GM18907 (cell line): ENCODE data around the gene PHF2.

Experiments
- ATAC-seq: cut with Tn5 transposase; IDR thresholded peaks from one replicate; pipeline ENCODE4 v1.9.1; 2021; ENCODE audit warnings: mild to moderate bottlenecking, moderate library complexity; ENCODE audit not compliant: unreplicated experiment

Gene PHF2

GRCh38 chr9:93675336-93676150 lies 99.2 kb downstream of the PHF2 start:
- ATAC-seq, result no peak

DNA sequence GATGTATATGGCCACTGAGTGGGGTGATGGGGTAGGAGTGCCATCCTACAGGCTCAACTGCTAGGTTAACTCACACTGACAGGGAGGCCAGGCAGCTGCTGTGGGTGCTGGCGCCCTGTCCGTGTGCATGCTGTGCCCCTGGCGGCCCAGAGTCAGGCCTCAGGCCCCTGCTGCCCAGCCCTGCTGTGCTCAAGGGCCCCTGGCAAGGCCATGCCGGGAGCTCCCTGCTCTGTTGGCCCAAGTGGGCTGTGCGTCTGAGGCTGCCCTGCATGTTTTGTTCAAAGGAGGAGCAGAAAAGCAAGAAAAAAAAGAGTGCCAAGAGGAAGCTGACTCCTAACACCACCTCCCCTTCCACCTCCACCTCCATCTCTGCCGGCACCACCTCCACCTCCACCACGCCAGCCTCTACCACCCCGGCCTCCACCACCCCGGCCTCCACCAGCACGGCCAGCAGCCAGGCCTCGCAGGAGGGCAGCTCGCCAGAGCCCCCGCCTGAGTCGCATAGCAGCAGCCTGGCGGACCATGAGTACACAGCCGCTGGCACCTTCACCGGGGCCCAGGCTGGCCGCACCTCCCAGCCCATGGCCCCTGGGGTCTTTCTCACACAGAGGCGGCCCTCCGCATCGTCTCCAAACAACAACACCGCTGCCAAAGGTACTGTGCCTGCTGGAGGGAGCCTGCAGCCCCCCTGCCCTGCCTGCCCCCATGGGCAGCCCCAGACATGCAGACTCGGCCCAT lies 100.1 kb downstream of the PHF2 start:
- ATAC-seq, result no peak

DNA sequence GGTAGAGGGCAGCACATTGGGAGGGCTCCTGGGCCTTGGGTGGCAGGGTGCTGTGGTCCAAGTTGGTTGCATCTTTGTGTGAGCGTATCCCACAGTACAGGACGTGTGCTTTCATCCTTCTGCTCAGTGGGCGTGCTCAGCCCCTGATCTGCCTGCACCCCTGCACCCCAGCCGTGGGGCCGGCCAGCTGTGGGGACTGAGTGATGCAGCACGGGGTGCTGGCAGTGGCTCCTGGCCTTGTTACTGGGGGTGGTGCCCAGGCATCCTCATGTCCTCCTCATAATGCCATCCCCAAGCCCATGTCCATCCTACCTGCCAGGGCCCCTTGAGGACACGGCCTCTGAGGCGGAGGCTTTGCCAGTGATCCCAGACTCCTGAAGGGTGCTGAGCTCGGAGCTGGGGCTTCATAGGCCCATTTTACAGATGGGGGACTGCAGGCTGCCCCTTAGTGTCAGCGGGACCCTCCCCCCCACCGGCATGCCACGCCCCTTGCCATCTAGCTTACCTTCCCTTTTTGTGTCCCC lies 100.7 kb downstream of the PHF2 start:
- ATAC-seq, result no peak

GRCh38 chr9:93677641-93678136 lies 101.3 kb downstream of the PHF2 start:
- no peak for ATAC-seq

DNA sequence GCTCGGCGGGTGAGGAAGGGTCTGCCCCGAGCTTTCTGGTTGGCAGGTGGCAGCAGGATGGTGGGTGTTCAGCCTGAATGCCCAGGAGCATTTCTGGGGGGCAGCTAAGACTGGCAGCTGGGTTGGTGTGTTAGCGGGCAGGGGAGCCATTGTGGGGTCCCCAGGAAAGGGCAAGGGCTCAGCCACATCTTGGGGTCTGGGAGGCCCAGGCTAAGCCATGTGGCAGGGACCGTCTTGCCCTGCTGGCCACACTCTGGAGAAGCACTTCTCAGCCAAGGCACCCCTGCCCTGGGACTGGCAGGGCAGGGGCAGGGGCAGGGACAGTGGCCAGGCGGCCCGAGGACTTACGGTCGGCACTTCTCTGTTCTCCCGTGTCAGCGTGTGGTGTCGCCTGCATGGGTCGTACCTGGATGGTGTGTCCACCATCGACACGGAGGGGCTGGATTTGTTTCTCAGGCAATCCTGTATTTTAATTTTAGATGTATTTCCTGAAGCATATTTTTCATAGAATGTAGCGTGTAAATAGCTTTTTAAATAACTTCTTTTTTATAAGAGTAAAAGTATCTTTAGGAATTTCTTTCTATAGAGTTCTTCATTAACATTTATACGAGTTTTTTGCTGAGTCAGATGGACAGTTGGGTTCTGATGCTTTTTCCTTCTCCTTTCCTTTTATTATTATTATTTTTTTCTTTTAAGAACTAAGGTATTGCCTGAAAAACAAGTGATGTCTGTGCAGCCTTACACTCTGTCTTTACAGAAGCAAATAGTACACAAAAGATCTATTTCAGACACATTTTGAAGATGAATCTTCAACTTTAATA lies 102.0 kb downstream of the PHF2 start:
- no peak for ATAC-seq

GRCh38 chr9:93679536-93680442 lies 103.4 kb downstream of the PHF2 start:
- ATAC-seq, result no peak

GRCh38 chr9:93680443-93681268 lies 104.3 kb downstream of the PHF2 start:
- ATAC-seq, result no peak

GRCh38 chr9:93681269-93682154 lies 105.1 kb downstream of the PHF2 start:
- ATAC-seq, result no peak

- ATAC-seq, result no peak
Observed at GRCh38 chr9:93682155-93682968, 106.0 kb downstream of the PHF2 start.

DNA sequence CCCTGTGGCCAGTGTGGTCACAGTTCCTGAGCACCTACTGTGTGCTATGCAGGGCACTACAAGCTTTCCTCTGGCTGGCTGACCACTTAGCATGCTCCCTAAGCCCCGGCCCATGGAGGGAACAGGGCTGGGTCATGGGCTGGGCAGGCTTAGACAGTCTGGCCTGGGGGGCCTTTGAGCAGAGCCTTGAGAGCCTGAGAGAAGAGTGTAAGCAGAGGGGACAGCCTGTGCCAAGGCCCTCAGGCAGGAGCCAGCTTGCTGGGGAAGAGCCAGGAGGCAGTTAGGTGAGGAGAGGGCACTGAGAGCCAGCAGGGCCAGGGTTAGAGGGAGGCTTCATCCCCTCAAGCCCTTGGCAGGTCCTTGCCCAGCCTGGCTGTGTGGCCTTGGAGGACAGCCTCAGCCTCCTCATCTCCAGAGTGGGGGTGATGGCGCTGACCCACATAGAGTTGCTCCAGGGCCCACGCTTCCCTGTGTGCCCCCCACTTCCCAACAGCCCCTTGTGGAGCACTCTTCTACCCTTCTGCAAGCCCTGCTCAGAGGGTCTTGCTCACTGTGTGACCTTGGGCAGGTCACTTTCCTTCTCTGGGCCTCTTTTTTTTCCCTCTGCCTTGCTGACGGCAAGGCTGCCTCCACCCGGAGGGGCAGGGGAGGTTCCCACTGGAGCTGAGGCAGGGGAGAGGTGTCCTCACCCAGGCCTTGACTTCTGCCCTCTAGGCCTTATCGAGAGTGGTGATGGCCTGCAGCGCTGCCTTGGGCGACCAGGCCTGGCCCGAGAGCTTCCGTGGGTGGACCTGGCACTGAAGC lies 107.1 kb downstream of the PHF2 start:
- no peak for ATAC-seq

DNA sequence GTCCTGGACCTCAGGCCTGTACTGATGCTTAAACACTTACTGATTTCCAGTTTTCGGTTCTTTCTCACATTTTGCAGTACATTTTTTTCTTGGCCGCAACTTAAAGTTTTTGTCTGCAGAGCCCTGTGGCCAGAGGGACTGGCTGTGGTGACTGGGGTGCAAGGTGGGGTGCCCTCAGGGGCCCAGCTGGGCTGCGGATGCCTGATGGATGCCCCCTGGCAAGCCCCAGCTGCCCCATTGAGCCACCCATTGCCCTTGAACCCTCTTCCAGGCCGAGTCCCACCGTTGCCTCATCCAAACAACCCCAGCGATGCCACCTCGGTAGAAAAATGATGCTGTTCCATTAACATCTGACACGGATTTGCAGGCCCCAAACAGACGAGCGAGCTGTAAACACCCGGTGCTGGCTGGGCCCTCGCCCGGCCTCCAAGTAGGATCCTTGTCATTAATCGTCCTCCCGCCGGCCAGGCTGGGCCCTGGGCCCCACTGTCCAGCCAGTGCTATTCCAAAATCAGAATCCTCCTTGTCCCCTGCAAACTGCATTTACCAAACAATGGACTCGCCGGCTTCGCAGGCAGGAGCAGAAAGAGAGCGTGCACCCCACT lies 107.9 kb downstream of the PHF2 start:
- no peak for ATAC-seq

DNA sequence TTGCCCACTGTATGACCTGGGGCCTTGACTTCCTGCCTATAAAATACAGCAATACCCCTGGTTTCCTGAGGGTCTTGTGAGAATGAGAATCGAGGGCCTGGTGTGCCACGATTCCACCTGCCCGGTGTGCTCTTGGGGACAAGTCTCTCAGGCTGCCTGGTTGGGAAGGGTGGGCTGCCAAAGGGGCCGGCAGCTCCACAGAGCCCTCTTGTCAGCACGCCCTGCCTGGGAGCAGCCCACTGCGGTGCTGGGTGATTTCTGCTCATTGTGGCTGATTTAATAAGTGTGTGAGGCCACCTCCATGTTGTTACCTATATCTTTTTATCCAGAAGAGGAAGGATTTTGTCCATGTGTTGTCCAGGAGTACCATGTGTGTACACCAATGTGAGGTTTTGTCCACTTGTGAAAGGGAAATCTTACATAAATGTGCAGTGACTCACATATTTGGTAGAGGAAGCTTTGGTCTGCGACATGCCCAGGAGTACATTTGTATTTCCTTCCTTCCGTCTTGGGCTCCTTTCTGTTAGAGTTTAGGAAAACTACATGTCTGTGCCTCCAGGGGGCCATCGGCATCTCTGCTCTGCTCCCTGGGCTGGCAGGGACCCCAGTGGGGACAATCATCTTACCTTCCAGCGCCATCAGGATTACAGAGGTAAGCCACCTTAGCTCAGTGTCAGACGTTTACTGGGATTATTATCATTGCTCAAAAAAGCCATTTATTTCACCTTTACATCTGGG lies 108.6 kb downstream of the PHF2 start:
- no peak for ATAC-seq

GRCh38 chr9:93686127-93686879 lies 109.9 kb downstream of the PHF2 start:
- ATAC-seq, result no peak

DNA sequence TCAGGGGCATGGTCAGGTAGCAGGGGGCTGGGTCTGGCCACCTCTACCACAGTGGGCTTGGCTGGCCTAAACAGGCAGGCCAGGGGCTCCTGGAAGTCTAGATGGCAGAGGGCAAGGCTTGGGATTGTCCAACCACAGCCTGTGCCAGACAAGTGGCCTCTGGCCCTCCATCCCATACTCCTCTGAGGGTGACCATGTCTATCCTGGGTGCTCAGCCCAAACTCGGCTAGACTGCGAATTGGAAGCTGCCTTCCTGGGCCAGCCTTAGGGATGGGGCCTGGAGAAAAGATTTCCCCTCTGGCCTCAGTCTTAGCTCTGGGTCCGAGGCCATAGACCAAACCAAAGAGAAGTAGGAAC lies 110.5 kb downstream of the PHF2 start:
- no peak for ATAC-seq

DNA sequence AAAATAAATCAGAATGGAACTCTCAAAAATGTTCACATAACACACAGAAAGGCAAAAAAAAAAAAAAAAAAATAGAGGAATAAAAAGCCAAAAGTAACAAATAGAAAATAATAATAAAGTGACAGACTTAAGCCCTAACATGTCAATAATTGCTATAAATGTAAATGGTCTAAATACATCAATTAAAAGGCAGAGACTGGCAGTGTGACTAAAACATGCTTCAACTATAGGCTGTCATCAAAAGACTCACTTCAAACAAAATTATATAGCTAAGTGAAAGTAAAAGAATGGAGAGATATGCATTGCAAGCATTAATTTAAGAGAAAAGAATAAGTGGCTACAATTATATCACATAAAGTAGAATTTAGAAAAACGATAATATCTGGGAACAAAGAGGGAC lies 114.2 kb downstream of the PHF2 start:
- ATAC-seq, result no peak
